ENCODE data around the gene PAX8.

PAX8 gene

GRCh38 chr2:113219525-113219888 lies 59.2 kb downstream of the PAX8 start:
- no peaks in the 10 kb centered on the region for H3K36me3 ChIP-seq (ENCODE audit: control insufficient read depth in 2 of 2, insufficient read depth in 1 of 2, low read length in 2 of 2)
- CTCF ChIA-PET: no interaction called here
- no peak for TF ChIP-seq ZNF404 (tag by site-specific recombination; IDR thresholded peaks at IDR 0.05)
- TF ChIP-seq GLIS2 (tag by site-specific recombination; IDR thresholded peaks at IDR 0.05): no peak
- TF ChIP-seq ZNF707 (tag by site-specific recombination; IDR thresholded peaks at IDR 0.05): no peak
- TF ChIP-seq TCF7L2 (IDR thresholded peaks at IDR 0.05; ENCODE audit: borderline replicate concordance, low read depth, low read length): no peak
- no peak for TF ChIP-seq TSHZ1 (tag by site-specific recombination; IDR thresholded peaks at IDR 0.05; ENCODE audit: borderline replicate concordance)
- no peak for TF ChIP-seq ZBTB49 (tag by site-specific recombination; IDR thresholded peaks at IDR 0.05; ENCODE audit: low read depth)
- TF ChIP-seq ZNF114 (tag by site-specific recombination; IDR thresholded peaks at IDR 0.05): no peak
- TF ChIP-seq KLF1 (tag by site-specific recombination; IDR thresholded peaks at IDR 0.05): no peak
- TF ChIP-seq ZBTB8A (tag by site-specific recombination; IDR thresholded peaks at IDR 0.05): no peak
- TF ChIP-seq ZNF211 (tag by site-specific recombination; IDR thresholded peaks at IDR 0.05; ENCODE audit: low read depth): no peak
- TF ChIP-seq INSM2 (tag by site-specific recombination; IDR thresholded peaks at IDR 0.05): no peak
- no peak for TF ChIP-seq ZNF302 (tag by site-specific recombination; IDR thresholded peaks at IDR 0.05; ENCODE audit: low read depth)
- TF ChIP-seq ZNF837 (tag by site-specific recombination; IDR thresholded peaks at IDR 0.05): no peak

GRCh38 chr2:113219092-113219441 lies 59.7 kb downstream of the PAX8 start:
- H3K9me3 ChIP-seq (ENCODE audit: control insufficient read depth, insufficient read depth, low read depth, low read length): no peaks in the 10 kb centered on the region
- H3K36me3 ChIP-seq (ENCODE audit: control insufficient read depth in 2 of 2, insufficient read depth in 1 of 2, low read length in 2 of 2): no peaks in the 10 kb centered on the region
- H3K4me1 ChIP-seq (ENCODE audit: control insufficient read depth, insufficient read depth, low read length): no peaks in the 10 kb centered on the region
- CTCF ChIA-PET: no interaction called here
- H3K27ac ChIP-seq (ENCODE audit: extremely low read depth, low read depth, low read length): no peak overlapping the region
- POLR2A ChIA-PET: no interaction called here
- no peak for TF ChIP-seq ZNF692 (tag by site-specific recombination; IDR thresholded peaks at IDR 0.05)
- TF ChIP-seq ZBTB10 (tag by site-specific recombination; IDR thresholded peaks at IDR 0.05): no peak
- no peak for TF ChIP-seq ZNF416 (tag by site-specific recombination; IDR thresholded peaks at IDR 0.05)
- no peak for TF ChIP-seq ZNF626 (tag by site-specific recombination; IDR thresholded peaks at IDR 0.05)
- no peak for TF ChIP-seq ZNF529 (tag by site-specific recombination; IDR thresholded peaks at IDR 0.05; ENCODE audit: insufficient replicate concordance)
- TF ChIP-seq ZNF19 (tag by site-specific recombination; IDR thresholded peaks at IDR 0.05; ENCODE audit: low read depth): no peak
- TF ChIP-seq ZNF10 (tag by site-specific recombination; IDR thresholded peaks at IDR 0.05): no peak
- no peak for TF ChIP-seq PRDM1 (tag by site-specific recombination; IDR thresholded peaks at IDR 0.05)
- TF ChIP-seq MEIS1 (CRISPR knock-in tag; IDR thresholded peaks at IDR 0.05; ENCODE audit: borderline replicate concordance): no peak
- no peak for TF ChIP-seq ZNF530 (tag by site-specific recombination; IDR thresholded peaks at IDR 0.05; ENCODE audit: low read depth)
- no peak for TF ChIP-seq OVOL3 (tag by site-specific recombination; IDR thresholded peaks at IDR 0.05)
- H3K4me3 ChIP-seq (ENCODE audit: low read depth, low read length): no peak overlapping the region

More at GRCh38 chr2:113219525-113219888, 59.2 kb downstream of the PAX8 start:
- Histone ChIP-seq H3K4me3 (ENCODE audit: low read depth, low read length) (no peak overlapping the region), H3K27ac (ENCODE audit: extremely low read depth, low read depth, low read length) (no peak overlapping the region), H3K4me1 (ENCODE audit: control insufficient read depth, insufficient read depth, low read length) (no peaks in the 10 kb centered on the region), H3K9me3 (ENCODE audit: control insufficient read depth, insufficient read depth, low read depth, low read length) (no peaks in the 10 kb centered on the region)
- POLR2A ChIA-PET: no interaction called here
